GM23338 (cell line): ENCODE results near the gene XPO6. TPM values are rescaled to one million over a fixed set of nuclear protein-coding genes. Genes with fewer than 3 reads are reported as not detected.

ENCODE experiments used
- ATAC-seq: fragments of 200-7000 bp; cut with Tn5 transposase; 3 replicates; pipeline ENCODE4 v1.9.1; 2020
- DNase-seq: peaks from one replicate; pipeline ENCODE4 v3.0.0-alpha.2; 2015; ENCODE audit warnings: low spot score
- H2AFZ ChIP-seq: fragments of 200-600 bp; sonication (generic); 2 replicates; pipeline ENCODE4 v1.8.0; 2016; ENCODE audit warnings: antibody characterized with exemption, mild to moderate bottlenecking, moderate library complexity
- H3F3A ChIP-seq: fragments of 200-600 bp; sonication (generic); replicated peaks from 2 replicates; pipeline ENCODE4 v1.8.0; 2017; ENCODE audit warnings: antibody characterized with exemption, mixed run types, low read depth
- H3K27ac ChIP-seq: fragments of 200-600 bp; sonication (generic); 2 replicates; pipeline ENCODE4 v1.6.1; 2016; ENCODE audit warnings: low read depth
- H3K27me3 ChIP-seq: fragments of 200-600 bp; sonication (generic); 2 replicates; pipeline ENCODE4 v1.8.0; 2016; ENCODE audit warnings: mild to moderate bottlenecking, mixed run types, moderate library complexity; ENCODE audit not compliant: insufficient read depth
- H3K36me3 ChIP-seq: fragments of 200-600 bp; sonication (generic); 2 replicates; pipeline ENCODE4 v1.8.0; 2016; ENCODE audit warnings: mild to moderate bottlenecking; ENCODE audit not compliant: insufficient read depth
- H3K4me1 ChIP-seq: fragments of 200-600 bp; sonication (generic); 2 replicates; pipeline ENCODE4 v1.8.0; 2016; ENCODE audit warnings: mild to moderate bottlenecking, moderate library complexity; ENCODE audit not compliant: insufficient read depth
- H3K4me2 ChIP-seq: fragments of 200-600 bp; sonication (generic); 2 replicates; pipeline ENCODE4 v1.7.1; 2017; ENCODE audit warnings: mixed run types
- H3K4me3 ChIP-seq: fragments of 200-600 bp; sonication (generic); 2 replicates; pipeline ENCODE4 v1.6.1; 2016; ENCODE audit warnings: mixed run types
- H3K79me2 ChIP-seq: fragments of 200-600 bp; sonication (generic); replicated peaks from 2 replicates; pipeline ENCODE4 v1.8.0; 2017; ENCODE audit warnings: mild to moderate bottlenecking; ENCODE audit not compliant: insufficient read depth
- H3K9me2 ChIP-seq: fragments of 200-600 bp; sonication (generic); 2 replicates; pipeline ENCODE4 v1.8.0; 2017; ENCODE audit not compliant: insufficient read depth
- H4K20me1 ChIP-seq: fragments of 200-600 bp; sonication (generic); replicated peaks from 2 replicates; pipeline ENCODE4 v1.8.0; 2017; ENCODE audit warnings: mild to moderate bottlenecking; ENCODE audit not compliant: insufficient read depth
- H3K27ac Mint-ChIP-seq: 2 replicates; pipeline ENCODE4 v1.8.0; 2020; ENCODE audit warnings: inconsistent platforms, mild to moderate bottlenecking, moderate library complexity, mixed read lengths
- H3K27me3 Mint-ChIP-seq: 3 replicates; pipeline ENCODE4 v1.8.0; 2022; ENCODE audit warnings: low read depth, mild to moderate bottlenecking, moderate library complexity, mixed read lengths, inconsistent platforms; ENCODE audit not compliant: insufficient read depth, poor library complexity
- H3K36me3 Mint-ChIP-seq: 3 replicates; pipeline ENCODE4 v1.8.0; 2021; ENCODE audit warnings: low read depth, mild to moderate bottlenecking, inconsistent platforms, moderate library complexity, mixed read lengths
- H3K4me1 Mint-ChIP-seq: 3 replicates; pipeline ENCODE4 v1.8.0; 2020; ENCODE audit warnings: mild to moderate bottlenecking, inconsistent platforms, mixed read lengths
- H3K4me3 Mint-ChIP-seq: 3 replicates; pipeline ENCODE4 v1.8.0; 2021; ENCODE audit warnings: moderate library complexity, mild to moderate bottlenecking, inconsistent platforms, mixed read lengths
- H3K9me3 Mint-ChIP-seq: 3 replicates; pipeline ENCODE4 v1.8.0; 2020; ENCODE audit warnings: moderate library complexity, mild to moderate bottlenecking, inconsistent platforms, mixed read lengths
- CREB1 ChIP-seq: fragments of 250-450 bp; sonication (Bioruptor Pico); IDR thresholded peaks from 2 replicates; pipeline ENCODE4 v1.5.0; 2020; ENCODE audit warnings: low read depth, mild to moderate bottlenecking, moderate library complexity
- EZH2 ChIP-seq: fragments of 200-600 bp; sonication (generic); IDR thresholded peaks from one replicate; pipeline ENCODE4 v1.8.0; 2017; ENCODE audit warnings: antibody characterized with exemption, mild to moderate bottlenecking, low read depth; ENCODE audit not compliant: unreplicated experiment
- JUNB ChIP-seq: IDR thresholded peaks from one replicate; pipeline ENCODE4 v1.6.1; 2016; ENCODE audit warnings: antibody characterized with exemption; ENCODE audit not compliant: unreplicated experiment
- STAT1 ChIP-seq: IDR thresholded peaks from one replicate; pipeline ENCODE4 v1.6.1; 2016; ENCODE audit warnings: antibody characterized with exemption; ENCODE audit not compliant: unreplicated experiment
- ZNF331 ChIP-seq: fragments of 250-450 bp; sonication (Bioruptor Pico); IDR thresholded peaks from 2 replicates; pipeline ENCODE4 v1.5.0; 2020; ENCODE audit warnings: low read depth, mild to moderate bottlenecking, moderate library complexity
- polyA plus RNA-seq: library from polyadenylated mRNA; unstranded; fragments of >200 nt; fragmentation: Nextera tagmentation; extraction: Ambion mirVana; gene quantifications from 2 replicates; pipeline ENCODE4 v1.2.1, GENCODE V29; 2016
- total RNA-seq: library from RNA; depleted of rRNA; stranded (reverse); fragments of >200 nt; shearing (Covaris generic); gene quantifications from 2 replicates; pipeline ENCODE4 v1.2.3, GENCODE V29; 2014
- TF ChIP-seq, protein P1 (sequence below): fragments of 250-450 bp; sonication (Bioruptor Pico); IDR thresholded peaks from 2 replicates; pipeline ENCODE4 v1.5.0; 2020; ENCODE audit warnings: mild to moderate bottlenecking, moderate library complexity
- TF ChIP-seq, protein P2 (sequence below): IDR thresholded peaks from one replicate; pipeline ENCODE4 v1.6.1; 2018; ENCODE audit warnings: antibody characterized with exemption; ENCODE audit not compliant: unreplicated experiment
- TF ChIP-seq, protein P3 (sequence below): IDR thresholded peaks from 2 replicates; pipeline ENCODE4 v1.6.1; 2016; ENCODE audit warnings: antibody characterized with exemption

The XPO6 gene
- total and polyA plus RNA-seq, 2 experiments from 2014 or later, result 83.9 to 178 TPM

DNA sequence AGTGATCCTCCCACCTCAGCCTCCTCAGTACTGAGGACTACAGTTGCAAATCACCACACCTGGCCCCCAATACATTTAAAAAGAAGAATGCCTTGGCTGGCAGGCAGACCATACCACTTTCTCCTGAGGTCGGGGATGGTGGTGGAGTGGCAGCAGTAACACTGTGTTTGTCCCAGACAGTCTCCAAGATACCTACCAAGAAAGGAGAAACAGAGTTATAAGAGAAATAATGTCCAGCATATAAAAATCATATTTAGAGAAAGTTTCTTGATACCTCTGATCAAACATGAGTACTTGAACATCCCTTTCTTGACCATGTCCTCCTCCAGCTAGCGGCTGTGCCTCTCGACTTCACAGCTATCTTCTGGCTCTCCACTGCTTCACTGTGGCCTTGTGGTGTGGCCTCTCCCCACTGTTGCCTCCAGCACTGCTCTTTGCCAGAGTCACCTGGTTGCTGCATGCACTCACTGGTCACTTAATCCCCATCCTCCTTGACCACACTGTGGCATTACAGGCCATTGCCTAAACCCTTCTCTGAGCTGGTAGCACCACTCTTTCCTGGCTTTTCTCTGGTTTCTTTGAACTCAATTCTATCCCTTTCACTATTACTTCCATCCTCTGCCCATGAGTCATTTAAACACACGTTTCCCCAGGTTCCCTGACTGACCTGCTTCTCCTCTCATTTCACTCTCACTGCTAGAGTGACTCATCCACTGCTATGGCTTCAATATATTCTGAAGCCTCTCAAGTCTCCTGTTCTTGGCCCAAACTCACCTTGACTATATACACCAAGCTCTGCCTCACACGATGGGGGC, 45.2 kb downstream of the XPO6 start:
- ATAC-seq (no peak), DNase-seq (no peak)
- peaks cover 19% of the 10 kb centered on the region; the same call in 2 of the 3 replicates for H3K4me1 Mint-ChIP-seq
- peaks cover 20% of the 10 kb centered on the region; the same call in 1 of the 2 replicates for H4K20me1 ChIP-seq
- H3K27me3 Mint-ChIP-seq, result peaks cover 2% of the 10 kb centered on the region
- H3K79me2 ChIP-seq, result peaks cover 28% of the 10 kb centered on the region
- H3K4me2 ChIP-seq, result no peak overlapping the region
- no peaks in the 10 kb centered on the region for H3K9me2 ChIP-seq
- peaks cover 44% of the 10 kb centered on the region for H3K36me3 Mint-ChIP-seq
- H3K27ac ChIP-seq, result no peak overlapping the region
- H3K36me3 ChIP-seq, result peaks cover 28% of the 10 kb centered on the region
- H3K9me3 Mint-ChIP-seq, result no peaks in the 10 kb centered on the region; the same call in 2 of the 3 replicates
- H3K27me3 ChIP-seq, result no peaks in the 10 kb centered on the region
- H3F3A ChIP-seq, result no peaks in the 10 kb centered on the region
- TF ChIP-seq CREB1 (no peak), STAT1 (no peak), EZH2 (no peak), ZNF331 (no peak), JUNB (no peak)
- TF ChIP-seq, protein P1, sequence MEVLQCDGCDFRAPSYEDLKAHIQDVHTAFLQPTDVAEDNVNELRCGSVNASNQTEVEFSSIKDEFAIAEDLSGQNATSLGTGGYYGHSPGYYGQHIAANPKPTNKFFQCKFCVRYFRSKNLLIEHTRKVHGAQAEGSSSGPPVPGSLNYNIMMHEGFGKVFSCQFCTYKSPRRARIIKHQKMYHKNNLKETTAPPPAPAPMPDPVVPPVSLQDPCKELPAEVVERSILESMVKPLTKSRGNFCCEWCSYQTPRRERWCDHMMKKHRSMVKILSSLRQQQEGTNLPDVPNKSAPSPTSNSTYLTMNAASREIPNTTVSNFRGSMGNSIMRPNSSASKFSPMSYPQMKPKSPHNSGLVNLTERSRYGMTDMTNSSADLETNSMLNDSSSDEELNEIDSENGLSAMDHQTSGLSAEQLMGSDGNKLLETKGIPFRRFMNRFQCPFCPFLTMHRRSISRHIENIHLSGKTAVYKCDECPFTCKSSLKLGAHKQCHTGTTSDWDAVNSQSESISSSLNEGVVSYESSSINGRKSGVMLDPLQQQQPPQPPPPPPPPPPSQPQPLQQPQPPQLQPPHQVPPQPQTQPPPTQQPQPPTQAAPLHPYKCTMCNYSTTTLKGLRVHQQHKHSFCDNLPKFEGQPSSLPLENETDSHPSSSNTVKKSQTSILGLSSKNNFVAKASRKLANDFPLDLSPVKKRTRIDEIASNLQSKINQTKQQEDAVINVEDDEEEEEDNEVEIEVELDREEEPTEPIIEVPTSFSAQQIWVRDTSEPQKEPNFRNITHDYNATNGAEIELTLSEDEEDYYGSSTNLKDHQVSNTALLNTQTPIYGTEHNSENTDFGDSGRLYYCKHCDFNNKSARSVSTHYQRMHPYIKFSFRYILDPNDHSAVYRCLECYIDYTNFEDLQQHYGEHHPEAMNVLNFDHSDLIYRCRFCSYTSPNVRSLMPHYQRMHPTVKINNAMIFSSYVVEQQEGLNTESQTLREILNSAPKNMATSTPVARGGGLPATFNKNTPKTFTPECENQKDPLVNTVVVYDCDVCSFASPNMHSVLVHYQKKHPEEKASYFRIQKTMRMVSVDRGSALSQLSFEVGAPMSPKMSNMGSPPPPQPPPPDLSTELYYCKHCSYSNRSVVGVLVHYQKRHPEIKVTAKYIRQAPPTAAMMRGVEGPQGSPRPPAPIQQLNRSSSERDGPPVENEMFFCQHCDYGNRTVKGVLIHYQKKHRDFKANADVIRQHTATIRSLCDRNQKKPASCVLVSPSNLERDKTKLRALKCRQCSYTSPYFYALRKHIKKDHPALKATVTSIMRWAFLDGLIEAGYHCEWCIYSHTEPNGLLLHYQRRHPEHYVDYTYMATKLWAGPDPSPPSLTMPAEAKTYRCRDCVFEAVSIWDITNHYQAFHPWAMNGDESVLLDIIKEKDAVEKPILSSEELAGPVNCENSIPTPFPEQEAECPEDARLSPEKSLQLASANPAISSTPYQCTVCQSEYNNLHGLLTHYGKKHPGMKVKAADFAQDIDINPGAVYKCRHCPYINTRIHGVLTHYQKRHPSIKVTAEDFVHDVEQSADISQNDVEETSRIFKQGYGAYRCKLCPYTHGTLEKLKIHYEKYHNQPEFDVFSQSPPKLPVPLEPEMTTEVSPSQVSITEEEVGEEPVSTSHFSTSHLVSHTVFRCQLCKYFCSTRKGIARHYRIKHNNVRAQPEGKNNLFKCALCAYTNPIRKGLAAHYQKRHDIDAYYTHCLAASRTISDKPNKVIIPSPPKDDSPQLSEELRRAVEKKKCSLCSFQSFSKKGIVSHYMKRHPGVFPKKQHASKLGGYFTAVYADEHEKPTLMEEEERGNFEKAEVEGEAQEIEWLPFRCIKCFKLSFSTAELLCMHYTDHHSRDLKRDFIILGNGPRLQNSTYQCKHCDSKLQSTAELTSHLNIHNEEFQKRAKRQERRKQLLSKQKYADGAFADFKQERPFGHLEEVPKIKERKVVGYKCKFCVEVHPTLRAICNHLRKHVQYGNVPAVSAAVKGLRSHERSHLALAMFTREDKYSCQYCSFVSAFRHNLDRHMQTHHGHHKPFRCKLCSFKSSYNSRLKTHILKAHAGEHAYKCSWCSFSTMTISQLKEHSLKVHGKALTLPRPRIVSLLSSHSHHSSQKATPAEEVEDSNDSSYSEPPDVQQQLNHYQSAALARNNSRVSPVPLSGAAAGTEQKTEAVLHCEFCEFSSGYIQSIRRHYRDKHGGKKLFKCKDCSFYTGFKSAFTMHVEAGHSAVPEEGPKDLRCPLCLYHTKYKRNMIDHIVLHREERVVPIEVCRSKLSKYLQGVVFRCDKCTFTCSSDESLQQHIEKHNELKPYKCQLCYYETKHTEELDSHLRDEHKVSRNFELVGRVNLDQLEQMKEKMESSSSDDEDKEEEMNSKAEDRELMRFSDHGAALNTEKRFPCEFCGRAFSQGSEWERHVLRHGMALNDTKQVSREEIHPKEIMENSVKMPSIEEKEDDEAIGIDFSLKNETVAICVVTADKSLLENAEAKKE (CRISPR knock-in tag), result no peak
- TF ChIP-seq, protein P2, sequence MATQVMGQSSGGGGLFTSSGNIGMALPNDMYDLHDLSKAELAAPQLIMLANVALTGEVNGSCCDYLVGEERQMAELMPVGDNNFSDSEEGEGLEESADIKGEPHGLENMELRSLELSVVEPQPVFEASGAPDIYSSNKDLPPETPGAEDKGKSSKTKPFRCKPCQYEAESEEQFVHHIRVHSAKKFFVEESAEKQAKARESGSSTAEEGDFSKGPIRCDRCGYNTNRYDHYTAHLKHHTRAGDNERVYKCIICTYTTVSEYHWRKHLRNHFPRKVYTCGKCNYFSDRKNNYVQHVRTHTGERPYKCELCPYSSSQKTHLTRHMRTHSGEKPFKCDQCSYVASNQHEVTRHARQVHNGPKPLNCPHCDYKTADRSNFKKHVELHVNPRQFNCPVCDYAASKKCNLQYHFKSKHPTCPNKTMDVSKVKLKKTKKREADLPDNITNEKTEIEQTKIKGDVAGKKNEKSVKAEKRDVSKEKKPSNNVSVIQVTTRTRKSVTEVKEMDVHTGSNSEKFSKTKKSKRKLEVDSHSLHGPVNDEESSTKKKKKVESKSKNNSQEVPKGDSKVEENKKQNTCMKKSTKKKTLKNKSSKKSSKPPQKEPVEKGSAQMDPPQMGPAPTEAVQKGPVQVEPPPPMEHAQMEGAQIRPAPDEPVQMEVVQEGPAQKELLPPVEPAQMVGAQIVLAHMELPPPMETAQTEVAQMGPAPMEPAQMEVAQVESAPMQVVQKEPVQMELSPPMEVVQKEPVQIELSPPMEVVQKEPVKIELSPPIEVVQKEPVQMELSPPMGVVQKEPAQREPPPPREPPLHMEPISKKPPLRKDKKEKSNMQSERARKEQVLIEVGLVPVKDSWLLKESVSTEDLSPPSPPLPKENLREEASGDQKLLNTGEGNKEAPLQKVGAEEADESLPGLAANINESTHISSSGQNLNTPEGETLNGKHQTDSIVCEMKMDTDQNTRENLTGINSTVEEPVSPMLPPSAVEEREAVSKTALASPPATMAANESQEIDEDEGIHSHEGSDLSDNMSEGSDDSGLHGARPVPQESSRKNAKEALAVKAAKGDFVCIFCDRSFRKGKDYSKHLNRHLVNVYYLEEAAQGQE, result no peak
- TF ChIP-seq, protein P3, sequence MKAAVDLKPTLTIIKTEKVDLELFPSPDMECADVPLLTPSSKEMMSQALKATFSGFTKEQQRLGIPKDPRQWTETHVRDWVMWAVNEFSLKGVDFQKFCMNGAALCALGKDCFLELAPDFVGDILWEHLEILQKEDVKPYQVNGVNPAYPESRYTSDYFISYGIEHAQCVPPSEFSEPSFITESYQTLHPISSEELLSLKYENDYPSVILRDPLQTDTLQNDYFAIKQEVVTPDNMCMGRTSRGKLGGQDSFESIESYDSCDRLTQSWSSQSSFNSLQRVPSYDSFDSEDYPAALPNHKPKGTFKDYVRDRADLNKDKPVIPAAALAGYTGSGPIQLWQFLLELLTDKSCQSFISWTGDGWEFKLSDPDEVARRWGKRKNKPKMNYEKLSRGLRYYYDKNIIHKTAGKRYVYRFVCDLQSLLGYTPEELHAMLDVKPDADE, result no peak
- no peak overlapping the region for H2AFZ ChIP-seq
- no peaks in the 10 kb centered on the region for H3K4me1 ChIP-seq
- H3K27ac Mint-ChIP-seq, result peak overlapping the region; percentile 2; the same call in 1 of the 2 replicates
- H3K4me3 Mint-ChIP-seq, result no peak overlapping the region
- no peak overlapping the region for H3K4me3 ChIP-seq
